NCI-H1436 treated with DMSO at 0.1 percent for 48 hours (cell line): ENCODE data around the gene SYT2.

Experiments used
- DNase-seq: peaks from one replicate; lab custom pipeline; 2025; lab: John Stamatoyannopoulos, UW

The SYT2 gene

GRCh38 chr1:202704601-202705000 is 5.7 kb downstream of the SYT2 start:
- no peak for DNase-seq

- no peak for DNase-seq
These were observed 7.1 kb downstream of the SYT2 start for GRCh38 chr1:202703191-202703590.

GRCh38 chr1:202702088-202702487 is 8.2 kb downstream of the SYT2 start:
- DNase-seq, result no peak

GRCh38 chr1:202701200-202701599 is 9.1 kb downstream of the SYT2 start:
- no peak for DNase-seq

- DNase-seq, result no peak
These were observed 10.2 kb downstream of the SYT2 start for GRCh38 chr1:202700061-202700460.

GRCh38 chr1:202698276-202698675 is 12.0 kb downstream of the SYT2 start:
- no peak for DNase-seq

- no peak for DNase-seq
These were observed 13.2 kb downstream of the SYT2 start for GRCh38 chr1:202697038-202697437.

- no peak for DNase-seq
These were observed 15.9 kb downstream of the SYT2 start for GRCh38 chr1:202694314-202694713.

GRCh38 chr1:202692959-202693555 is 17.2 kb downstream of the SYT2 start:
- DNase-seq, result no peak

- no peak for DNase-seq
These were observed 18.4 kb downstream of the SYT2 start for GRCh38 chr1:202691816-202692215.

- no peak for DNase-seq
These were observed 20.5 kb downstream of the SYT2 start for GRCh38 chr1:202689493-202690342.

GRCh38 chr1:202689082-202689481 is 21.2 kb downstream of the SYT2 start:
- no peak for DNase-seq

GRCh38 chr1:202688401-202688800 is 21.9 kb downstream of the SYT2 start:
- no peak for DNase-seq

- DNase-seq, result no peak
These were observed 22.5 kb downstream of the SYT2 start for GRCh38 chr1:202687798-202688197.

GRCh38 chr1:202687370-202687769 is 22.9 kb downstream of the SYT2 start:
- DNase-seq, result no peak

GRCh38 chr1:202685641-202686040 is 24.6 kb downstream of the SYT2 start:
- no peak for DNase-seq

GRCh38 chr1:202684716-202685115 is 25.5 kb downstream of the SYT2 start:
- no peak for DNase-seq

GRCh38 chr1:202683029-202683428 is 27.2 kb downstream of the SYT2 start:
- DNase-seq, result no peak

- no peak for DNase-seq
These were observed 27.8 kb downstream of the SYT2 start for GRCh38 chr1:202682477-202682876.

GRCh38 chr1:202681736-202682420 is 28.4 kb downstream of the SYT2 start:
- no peak for DNase-seq

GRCh38 chr1:202680586-202681352 is 29.5 kb downstream of the SYT2 start:
- no peak for DNase-seq
